Measurements from ENCODE around the gene GPR156.

Gene GPR156

DNA sequence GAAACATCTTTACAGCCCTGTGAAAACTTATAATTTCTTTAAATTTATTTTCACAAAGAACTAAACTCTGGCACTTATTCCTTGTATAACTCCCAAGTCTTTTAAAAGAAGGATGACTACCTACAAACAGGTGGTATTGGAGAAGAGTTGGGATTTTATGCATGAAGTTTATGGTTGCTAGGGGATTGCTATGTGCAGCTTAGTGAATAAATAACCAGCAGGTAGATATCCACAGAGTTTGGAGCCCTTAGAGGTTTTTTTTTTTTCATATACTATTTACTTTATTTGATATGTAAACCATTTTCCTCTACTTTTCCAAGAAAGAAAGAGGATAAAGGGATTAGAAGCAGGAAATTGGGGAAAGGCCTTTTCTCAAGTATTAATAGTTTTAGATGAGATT is 91.5 kb downstream of the GPR156 start:
- H3K36me3 ChIP-seq (replicated peaks; ENCODE audit: insufficient read depth, low read length), result no peaks in the 10 kb centered on the region
- no peaks in the 10 kb centered on the region for H3F3A ChIP-seq (ENCODE audit: insufficient read depth, low read length)
- H3K4me2 ChIP-seq (ENCODE audit: low read depth, low read length), result no peak overlapping the region
- DNase-seq, result no peak
- no peak overlapping the region for H3K4me3 ChIP-seq (ENCODE audit: low read length)
- no peak overlapping the region for H3K9ac ChIP-seq (ENCODE audit: low read length)
- no peaks in the 10 kb centered on the region for H3K9me3 ChIP-seq (replicated peaks; ENCODE audit: insufficient read depth, low read length)
- H3K9me2 ChIP-seq (replicated peaks; ENCODE audit: insufficient read depth, low read length), result no peaks in the 10 kb centered on the region
- no peak overlapping the region for H3K27ac ChIP-seq (ENCODE audit: low read length)
- no peaks in the 10 kb centered on the region for H4K20me1 ChIP-seq (ENCODE audit: insufficient read depth, low read length)
- no peaks in the 10 kb centered on the region for H3K79me2 ChIP-seq (ENCODE audit: low read length)
- no peak overlapping the region for H2AFZ ChIP-seq (ENCODE audit: low read length)
- TF ChIP-seq EZH2 (optimal IDR thresholded peaks at IDR 0.05; ENCODE audit: low read depth, low read length), result no peak
- no peak for TF ChIP-seq EZH2phosphoT487 (IDR thresholded peaks at IDR 0.05; ENCODE audit: low read length)
- TF ChIP-seq, protein P1, sequence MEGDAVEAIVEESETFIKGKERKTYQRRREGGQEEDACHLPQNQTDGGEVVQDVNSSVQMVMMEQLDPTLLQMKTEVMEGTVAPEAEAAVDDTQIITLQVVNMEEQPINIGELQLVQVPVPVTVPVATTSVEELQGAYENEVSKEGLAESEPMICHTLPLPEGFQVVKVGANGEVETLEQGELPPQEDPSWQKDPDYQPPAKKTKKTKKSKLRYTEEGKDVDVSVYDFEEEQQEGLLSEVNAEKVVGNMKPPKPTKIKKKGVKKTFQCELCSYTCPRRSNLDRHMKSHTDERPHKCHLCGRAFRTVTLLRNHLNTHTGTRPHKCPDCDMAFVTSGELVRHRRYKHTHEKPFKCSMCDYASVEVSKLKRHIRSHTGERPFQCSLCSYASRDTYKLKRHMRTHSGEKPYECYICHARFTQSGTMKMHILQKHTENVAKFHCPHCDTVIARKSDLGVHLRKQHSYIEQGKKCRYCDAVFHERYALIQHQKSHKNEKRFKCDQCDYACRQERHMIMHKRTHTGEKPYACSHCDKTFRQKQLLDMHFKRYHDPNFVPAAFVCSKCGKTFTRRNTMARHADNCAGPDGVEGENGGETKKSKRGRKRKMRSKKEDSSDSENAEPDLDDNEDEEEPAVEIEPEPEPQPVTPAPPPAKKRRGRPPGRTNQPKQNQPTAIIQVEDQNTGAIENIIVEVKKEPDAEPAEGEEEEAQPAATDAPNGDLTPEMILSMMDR (IDR thresholded peaks at IDR 0.05; ENCODE audit: low read length), result no peak
- no peaks in the 10 kb centered on the region for H3K27me3 ChIP-seq (replicated peaks; ENCODE audit: insufficient read depth, low read length)
- H3K4me1 ChIP-seq (ENCODE audit: low read length), result no peaks in the 10 kb centered on the region

DNA sequence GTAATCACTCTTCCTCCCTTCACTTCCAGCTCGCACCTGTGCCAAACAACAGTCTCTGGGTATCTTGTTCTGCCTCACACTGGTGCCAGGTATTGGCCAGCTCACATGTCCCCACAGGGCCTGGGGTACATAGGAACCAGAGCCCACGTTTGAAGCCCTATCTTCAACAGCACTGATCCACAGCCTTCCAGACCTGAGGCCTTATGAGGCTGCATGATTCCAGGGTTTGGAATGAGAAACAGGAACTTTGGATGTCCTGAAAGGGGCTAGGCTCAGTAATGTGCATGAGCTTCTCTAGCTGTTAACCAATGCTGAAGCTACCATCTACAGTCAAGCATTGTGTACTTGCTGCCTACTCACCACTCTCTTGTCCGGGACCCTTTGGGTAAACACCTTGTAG is 92.4 kb downstream of the GPR156 start:
- no peaks in the 10 kb centered on the region for H3K9me2 ChIP-seq (replicated peaks; ENCODE audit: insufficient read depth, low read length)

DNA sequence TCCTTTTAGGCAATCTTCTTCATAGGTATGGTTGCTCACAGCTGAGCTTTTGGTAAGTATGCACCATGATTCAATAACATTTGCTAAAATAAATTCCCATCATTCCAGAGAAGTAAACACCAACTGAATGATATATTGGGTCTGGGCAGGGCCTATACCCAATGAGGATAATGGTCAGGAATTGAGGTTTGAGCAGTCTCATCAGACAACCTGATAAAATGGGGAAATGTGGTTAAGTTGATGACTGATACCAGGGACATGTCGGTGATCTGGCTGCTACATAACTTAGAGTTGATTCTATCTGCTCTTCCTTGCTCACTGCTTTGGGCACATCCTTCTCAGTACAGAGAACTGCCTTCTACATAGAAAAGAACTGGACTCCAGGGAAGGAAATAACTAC is 92.9 kb downstream of the GPR156 start:
- Histone ChIP-seq H3K9me3 (replicated peaks; ENCODE audit: insufficient read depth, low read length) (no peaks in the 10 kb centered on the region), H3K4me3 (ENCODE audit: low read length) (no peak overlapping the region), H3F3A (ENCODE audit: insufficient read depth, low read length) (no peaks in the 10 kb centered on the region), H3K4me1 (ENCODE audit: low read length) (no peaks in the 10 kb centered on the region), H3K79me2 (ENCODE audit: low read length) (no peaks in the 10 kb centered on the region), H3K36me3 (replicated peaks; ENCODE audit: insufficient read depth, low read length) (no peaks in the 10 kb centered on the region), H3K9ac (ENCODE audit: low read length) (no peak overlapping the region), H3K27ac (ENCODE audit: low read length) (no peak overlapping the region), H4K20me1 (ENCODE audit: insufficient read depth, low read length) (no peaks in the 10 kb centered on the region), H3K27me3 (replicated peaks; ENCODE audit: insufficient read depth, low read length) (no peaks in the 10 kb centered on the region), H2AFZ (ENCODE audit: low read length) (no peak overlapping the region), H3K4me2 (ENCODE audit: low read depth, low read length) (no peak overlapping the region), H3K9me2 (replicated peaks; ENCODE audit: insufficient read depth, low read length) (no peaks in the 10 kb centered on the region)
- TF ChIP-seq EZH2 (optimal IDR thresholded peaks at IDR 0.05; ENCODE audit: low read depth, low read length), result no peak
- TF ChIP-seq, protein P1 (IDR thresholded peaks at IDR 0.05; ENCODE audit: low read length), result no peak
- TF ChIP-seq EZH2phosphoT487 (IDR thresholded peaks at IDR 0.05; ENCODE audit: low read length), result no peak
- DNase-seq, result no peak

More for the DNA sequence above, 92.4 kb downstream of the GPR156 start:
- H3K4me2 ChIP-seq (ENCODE audit: low read depth, low read length), result no peak overlapping the region
- no peaks in the 10 kb centered on the region for H4K20me1 ChIP-seq (ENCODE audit: insufficient read depth, low read length)
- no peaks in the 10 kb centered on the region for H3K9me3 ChIP-seq (replicated peaks; ENCODE audit: insufficient read depth, low read length)
- H3K27ac ChIP-seq (ENCODE audit: low read length), result no peak overlapping the region
- H2AFZ ChIP-seq (ENCODE audit: low read length), result no peak overlapping the region
- no peaks in the 10 kb centered on the region for H3K4me1 ChIP-seq (ENCODE audit: low read length)
- no peak for TF ChIP-seq EZH2 (optimal IDR thresholded peaks at IDR 0.05; ENCODE audit: low read depth, low read length)
- TF ChIP-seq EZH2phosphoT487 (IDR thresholded peaks at IDR 0.05; ENCODE audit: low read length), result no peak
- TF ChIP-seq, protein P1 (IDR thresholded peaks at IDR 0.05; ENCODE audit: low read length), result no peak
- no peaks in the 10 kb centered on the region for H3K27me3 ChIP-seq (replicated peaks; ENCODE audit: insufficient read depth, low read length)
- no peaks in the 10 kb centered on the region for H3K36me3 ChIP-seq (replicated peaks; ENCODE audit: insufficient read depth, low read length)
- H3K79me2 ChIP-seq (ENCODE audit: low read length), result no peaks in the 10 kb centered on the region
- no peak overlapping the region for H3K4me3 ChIP-seq (ENCODE audit: low read length)
- H3K9ac ChIP-seq (ENCODE audit: low read length), result no peak overlapping the region
- H3F3A ChIP-seq (ENCODE audit: insufficient read depth, low read length), result no peaks in the 10 kb centered on the region
- no peak for DNase-seq

Measured in MM.1S (cell line).